ENCODE results near the gene MYO16.
"Not testable (repeated sequence)": the region's sequence is repeated elsewhere in the genome, so short reads cannot be mapped to it uniquely, and the experiment has no call there.

Gene MYO16

DNA sequence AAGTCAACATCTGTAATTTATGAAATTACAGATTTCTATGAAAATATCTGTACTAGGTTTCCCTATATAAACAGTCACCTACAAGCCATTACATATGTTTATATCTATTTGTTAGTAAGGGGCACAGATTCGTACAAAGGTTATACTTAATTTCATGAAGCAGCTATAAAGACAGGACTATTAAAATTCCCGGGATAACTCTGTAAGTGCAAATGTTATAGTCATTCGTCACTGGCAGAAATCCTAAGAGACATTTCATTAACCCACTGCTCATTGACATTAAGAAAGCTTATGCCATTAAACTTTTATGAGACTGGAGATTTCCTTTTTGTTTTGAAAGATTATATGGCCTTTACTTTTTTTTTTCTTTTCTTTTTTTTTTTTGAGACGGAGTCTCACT lies 122.9 kb downstream of the MYO16 start:
- DNase-seq (no peak), ATAC-seq (no peak)
- Mint-ChIP-seq H3K9me3 (no peaks in the 10 kb centered on the region), H3K27me3 (no peaks in the 10 kb centered on the region), H3K4me3 (no peak overlapping the region), H3K27ac (no peak overlapping the region), H3K4me1 (no peaks in the 10 kb centered on the region)

GRCh38 chr13:108755083-108755482 lies 125.7 kb downstream of the MYO16 start:
- Mint-ChIP-seq H3K4me3 (no peak overlapping the region), H3K27ac (no peak overlapping the region), H3K9me3 (no peaks in the 10 kb centered on the region), H3K27me3 (no peaks in the 10 kb centered on the region), H3K4me1 (no peaks in the 10 kb centered on the region)
- no peak for DNase-seq
- ATAC-seq, result no peak

GRCh38 chr13:108760129-108760528 lies 130.7 kb downstream of the MYO16 start:
- Mint-ChIP-seq H3K27ac (no peak overlapping the region), H3K27me3 (no peaks in the 10 kb centered on the region), H3K4me3 (no peak overlapping the region), H3K4me1 (no peaks in the 10 kb centered on the region), H3K9me3 (no peaks in the 10 kb centered on the region)
- ATAC-seq, result no peak
- no peak for DNase-seq

- DNase-seq, result no peak
- ATAC-seq, result no peak
- no peaks in the 10 kb centered on the region for H3K27me3 Mint-ChIP-seq
- H3K4me3 Mint-ChIP-seq, result no peak overlapping the region
- H3K9me3 Mint-ChIP-seq, result no peaks in the 10 kb centered on the region
- H3K27ac Mint-ChIP-seq, result no peak overlapping the region
- H3K4me1 Mint-ChIP-seq, result no peaks in the 10 kb centered on the region
Observed at GRCh38 chr13:108760541-108760940, 131.1 kb downstream of the MYO16 start.

- Mint-ChIP-seq H3K27me3 (peaks cover 10% of the 10 kb centered on the region), H3K27ac (no peak overlapping the region), H3K4me1 (no peaks in the 10 kb centered on the region), H3K9me3 (peaks cover 5 to 7% of the 10 kb centered on the region in 2 donors), H3K4me3 (no peak overlapping the region)
- no peak for DNase-seq
- no peak for ATAC-seq
Observed at GRCh38 chr13:108768035-108768434, 138.6 kb downstream of the MYO16 start.

DNA sequence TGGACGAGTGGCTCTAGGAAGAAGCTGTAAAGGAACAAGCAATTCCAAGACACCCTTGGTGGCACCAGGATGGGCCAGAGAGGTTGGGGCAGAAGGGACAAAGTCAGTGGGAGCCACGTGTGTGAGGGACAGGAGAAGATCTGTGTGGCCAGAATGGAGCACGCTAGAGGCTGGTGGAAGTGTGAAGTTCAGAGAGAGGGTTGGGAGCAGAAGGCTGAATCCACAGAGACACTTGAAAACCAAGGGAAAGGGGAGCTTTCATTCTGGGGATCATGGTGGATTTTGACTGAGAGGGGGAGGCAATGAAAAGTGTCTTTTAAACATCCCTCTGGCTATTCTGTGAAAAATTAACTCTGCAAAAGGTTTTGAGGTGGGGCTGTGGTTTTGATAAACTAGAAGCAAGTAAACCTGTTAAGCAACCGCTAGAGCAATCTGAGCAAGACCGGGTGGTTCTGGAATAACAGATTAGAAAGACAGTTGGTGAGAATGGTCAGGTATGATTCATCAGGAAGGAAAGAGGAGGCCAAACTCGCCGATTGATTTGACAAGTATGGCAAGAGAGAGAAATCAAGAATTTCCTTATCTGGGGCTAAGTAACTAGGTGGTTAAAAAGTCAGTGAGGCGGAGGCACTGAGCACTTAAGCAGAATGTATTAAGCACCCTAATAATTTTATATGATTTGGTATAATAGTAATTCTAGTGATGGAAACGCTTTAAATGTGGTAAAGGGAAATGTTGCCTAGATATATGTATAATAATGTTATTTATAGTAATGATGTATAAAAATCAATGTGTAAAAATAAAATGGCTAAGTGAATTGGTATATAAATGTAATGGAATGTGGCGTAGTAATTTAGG lies 140.0 kb downstream of the MYO16 start:
- Mint-ChIP-seq H3K27me3 (peaks cover 10% of the 10 kb centered on the region), H3K9me3 (peaks cover 5 to 7% of the 10 kb centered on the region in 2 donors), H3K4me1 (no peaks in the 10 kb centered on the region), H3K4me3 (no peak overlapping the region), H3K27ac (no peak overlapping the region)
- ATAC-seq (no peak), DNase-seq (no peak)

DNA sequence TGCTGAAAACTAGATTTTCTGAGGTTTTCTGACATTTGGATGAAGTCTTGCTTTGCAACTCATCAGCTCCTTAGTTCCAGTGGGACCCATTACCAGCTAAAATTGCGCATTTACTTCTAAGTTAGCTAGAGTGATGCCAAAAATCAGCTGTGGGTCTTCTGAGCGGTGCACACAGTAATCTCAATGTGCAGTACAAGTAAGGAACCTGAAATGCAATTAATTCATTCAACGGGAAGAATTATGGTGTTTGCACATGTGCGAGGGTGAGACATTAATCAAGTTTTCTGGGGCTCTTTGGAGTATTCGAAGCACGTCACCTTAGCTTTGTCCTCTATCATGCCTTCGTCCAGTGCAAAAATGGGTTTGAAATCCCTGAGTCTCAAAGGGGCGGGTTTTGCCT lies 146.2 kb downstream of the MYO16 start:
- H3K27ac Mint-ChIP-seq, result no peak overlapping the region
- H3K4me3 Mint-ChIP-seq, result no peak overlapping the region
- no peaks in the 10 kb centered on the region for H3K9me3 Mint-ChIP-seq
- no peaks in the 10 kb centered on the region for H3K4me1 Mint-ChIP-seq
- ATAC-seq, result no peak
- no peak for DNase-seq
- no peaks in the 10 kb centered on the region for H3K27me3 Mint-ChIP-seq

- Mint-ChIP-seq H3K27me3 (no peaks in the 10 kb centered on the region), H3K27ac (no peak overlapping the region), H3K9me3 (peaks cover 0 to 4% of the 10 kb centered on the region in 2 donors), H3K4me3 (no peak overlapping the region), H3K4me1 (no peaks in the 10 kb centered on the region)
- ATAC-seq (no peak), DNase-seq (no peak)
Observed at GRCh38 chr13:108776650-108777049, 147.2 kb downstream of the MYO16 start.

DNA sequence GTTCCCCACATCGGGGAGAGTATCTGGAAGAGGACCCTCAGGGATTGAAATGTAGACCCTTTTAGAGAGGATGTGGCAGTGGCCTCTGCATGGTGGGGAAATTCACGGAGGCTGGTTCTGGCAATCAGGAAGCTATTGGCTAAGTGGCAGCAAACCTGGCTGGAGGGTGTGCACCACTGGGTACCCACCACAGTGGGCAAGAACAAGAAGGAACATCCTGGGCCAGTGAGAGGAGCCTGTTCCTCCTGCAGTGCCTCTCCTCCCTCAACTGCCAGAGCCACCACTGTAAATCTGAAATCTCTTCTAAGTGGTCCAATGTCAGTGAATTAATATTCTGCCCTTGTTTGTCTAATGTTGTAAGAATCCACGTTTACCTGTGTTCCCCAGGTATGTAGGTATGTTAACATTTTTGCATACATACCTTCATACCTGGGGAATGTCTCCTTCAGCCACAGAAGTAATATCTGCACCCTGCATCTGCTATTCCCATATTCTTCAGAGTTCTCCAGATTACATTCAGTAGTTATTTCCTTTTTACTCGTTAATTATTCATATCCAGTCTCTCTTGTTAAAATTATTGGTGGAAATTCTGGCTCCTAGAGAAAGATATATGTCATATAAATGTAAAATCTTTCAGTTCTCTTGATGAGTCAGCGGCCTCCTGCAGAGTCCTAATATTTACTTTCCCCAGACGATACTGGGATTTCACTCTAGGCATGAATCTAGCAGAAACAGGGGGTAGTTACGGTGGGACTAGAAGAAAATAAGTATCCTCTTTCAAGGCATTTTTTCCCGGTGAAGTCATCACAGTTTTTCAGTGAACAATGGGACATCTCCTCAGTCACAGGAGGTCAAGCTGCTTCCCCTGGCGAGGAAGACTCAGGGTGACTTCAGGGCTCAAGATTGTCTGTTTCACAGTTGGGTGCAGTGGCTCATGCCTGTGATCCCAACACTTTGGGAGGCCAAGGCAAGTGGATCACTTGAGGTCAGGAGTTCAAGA lies 148.3 kb downstream of the MYO16 start:
- peaks cover 0 to 8% of the 10 kb centered on the region in 2 donors for H3K9me3 Mint-ChIP-seq
- no peak overlapping the region for H3K27ac Mint-ChIP-seq
- DNase-seq, result no peak
- H3K27me3 Mint-ChIP-seq, result no peaks in the 10 kb centered on the region
- H3K4me3 Mint-ChIP-seq, result no peak overlapping the region
- no peaks in the 10 kb centered on the region for H3K4me1 Mint-ChIP-seq
- ATAC-seq, result no peak

DNA sequence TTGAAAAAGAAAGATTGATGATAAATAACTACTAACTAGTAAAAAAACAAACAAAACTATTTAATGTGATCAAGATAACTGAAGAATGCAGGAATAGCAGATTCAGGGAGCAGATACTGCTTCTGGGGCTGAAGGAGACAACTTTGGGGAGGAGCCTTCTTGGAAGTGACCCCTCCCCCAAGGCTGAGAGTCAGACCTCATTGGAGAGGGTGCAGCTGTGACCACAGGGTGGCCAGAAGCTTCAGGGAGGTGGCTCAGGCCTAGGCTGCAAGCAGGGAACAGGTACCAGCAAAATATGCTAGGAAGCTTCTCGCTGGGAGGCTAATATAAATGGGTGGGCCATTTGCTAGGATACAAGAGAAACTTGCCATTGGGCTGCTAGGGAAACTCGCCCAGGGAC lies 149.9 kb downstream of the MYO16 start:
- Mint-ChIP-seq H3K9me3 (peaks cover 7 to 8% of the 10 kb centered on the region in 2 donors), H3K27me3 (no peaks in the 10 kb centered on the region), H3K4me3 (no peak overlapping the region), H3K4me1 (no peaks in the 10 kb centered on the region), H3K27ac (no peak overlapping the region)
- no peak for ATAC-seq
- no peak for DNase-seq

GRCh38 chr13:108780706-108781105 lies 151.3 kb downstream of the MYO16 start:
- no peaks in the 10 kb centered on the region for H3K27me3 Mint-ChIP-seq
- H3K9me3 Mint-ChIP-seq, result peaks cover 7 to 8% of the 10 kb centered on the region in 2 donors
- no peaks in the 10 kb centered on the region for H3K4me1 Mint-ChIP-seq
- ATAC-seq (no peak), DNase-seq (no peak)
- no peak overlapping the region for H3K4me3 Mint-ChIP-seq
- H3K27ac Mint-ChIP-seq, result no peak overlapping the region

GRCh38 chr13:108781312-108781711 lies 151.9 kb downstream of the MYO16 start:
- Mint-ChIP-seq H3K4me3 (no peak overlapping the region), H3K4me1 (no peaks in the 10 kb centered on the region), H3K27me3 (no peaks in the 10 kb centered on the region), H3K9me3 (peaks cover 7 to 8% of the 10 kb centered on the region in 2 donors), H3K27ac (no peak overlapping the region)
- ATAC-seq, result no peak
- no peak for DNase-seq

GRCh38 chr13:108782480-108782879 lies 153.1 kb downstream of the MYO16 start:
- H3K9me3 Mint-ChIP-seq, H3K4me1 Mint-ChIP-seq, H3K4me3 Mint-ChIP-seq, H3K27ac Mint-ChIP-seq, DNase-seq, ATAC-seq, H3K27me3 Mint-ChIP-seq: not testable (repeated sequence)

DNA sequence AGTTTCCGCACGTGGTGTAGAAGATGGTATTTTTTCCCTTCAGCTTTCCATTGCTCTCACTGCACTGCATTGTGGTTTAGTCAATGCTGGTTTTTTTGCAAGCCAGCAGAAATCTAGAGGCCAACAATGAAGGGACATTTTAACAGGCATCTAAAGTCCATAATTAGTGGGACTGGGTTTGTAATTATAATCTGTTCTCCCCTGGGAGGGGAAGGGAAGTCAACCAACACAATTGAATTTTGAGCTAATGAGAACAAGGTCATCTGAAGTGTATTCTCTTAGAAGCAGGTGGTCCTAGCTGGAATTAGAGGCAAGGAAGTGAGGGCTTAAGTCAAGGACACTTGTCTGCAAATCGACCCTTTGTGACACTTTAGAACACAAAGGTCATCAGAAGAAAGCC lies 156.4 kb downstream of the MYO16 start:
- no peak for DNase-seq
- H3K27me3 Mint-ChIP-seq, result no peaks in the 10 kb centered on the region
- H3K4me3 Mint-ChIP-seq, result no peak overlapping the region
- no peaks in the 10 kb centered on the region for H3K4me1 Mint-ChIP-seq
- no peak overlapping the region for H3K27ac Mint-ChIP-seq
- no peak for ATAC-seq
- H3K9me3 Mint-ChIP-seq, result peaks cover 7 to 8% of the 10 kb centered on the region in 2 donors

- no peak for ATAC-seq
- H3K27ac Mint-ChIP-seq, result no peak overlapping the region
- no peak for DNase-seq
- peaks cover 5 to 7% of the 10 kb centered on the region in 2 donors for H3K9me3 Mint-ChIP-seq
- H3K4me3 Mint-ChIP-seq, result no peak overlapping the region
- no peaks in the 10 kb centered on the region for H3K27me3 Mint-ChIP-seq
- no peaks in the 10 kb centered on the region for H3K4me1 Mint-ChIP-seq
Observed at GRCh38 chr13:108786456-108787200, 157.2 kb downstream of the MYO16 start.

Data from stimulated activated naive CD8-positive, alpha-beta T cell treated with anti-CD3 and anti-CD28 coated beads, Interleukin-15, amount 100 ng/mL, for 72 hours (primary cell).